ENCODE data around the gene ATP5MG.
A peak's percentile ranks its signal among the peaks of the same experiment; 100 is the strongest.

The ATP5MG gene

DNA sequence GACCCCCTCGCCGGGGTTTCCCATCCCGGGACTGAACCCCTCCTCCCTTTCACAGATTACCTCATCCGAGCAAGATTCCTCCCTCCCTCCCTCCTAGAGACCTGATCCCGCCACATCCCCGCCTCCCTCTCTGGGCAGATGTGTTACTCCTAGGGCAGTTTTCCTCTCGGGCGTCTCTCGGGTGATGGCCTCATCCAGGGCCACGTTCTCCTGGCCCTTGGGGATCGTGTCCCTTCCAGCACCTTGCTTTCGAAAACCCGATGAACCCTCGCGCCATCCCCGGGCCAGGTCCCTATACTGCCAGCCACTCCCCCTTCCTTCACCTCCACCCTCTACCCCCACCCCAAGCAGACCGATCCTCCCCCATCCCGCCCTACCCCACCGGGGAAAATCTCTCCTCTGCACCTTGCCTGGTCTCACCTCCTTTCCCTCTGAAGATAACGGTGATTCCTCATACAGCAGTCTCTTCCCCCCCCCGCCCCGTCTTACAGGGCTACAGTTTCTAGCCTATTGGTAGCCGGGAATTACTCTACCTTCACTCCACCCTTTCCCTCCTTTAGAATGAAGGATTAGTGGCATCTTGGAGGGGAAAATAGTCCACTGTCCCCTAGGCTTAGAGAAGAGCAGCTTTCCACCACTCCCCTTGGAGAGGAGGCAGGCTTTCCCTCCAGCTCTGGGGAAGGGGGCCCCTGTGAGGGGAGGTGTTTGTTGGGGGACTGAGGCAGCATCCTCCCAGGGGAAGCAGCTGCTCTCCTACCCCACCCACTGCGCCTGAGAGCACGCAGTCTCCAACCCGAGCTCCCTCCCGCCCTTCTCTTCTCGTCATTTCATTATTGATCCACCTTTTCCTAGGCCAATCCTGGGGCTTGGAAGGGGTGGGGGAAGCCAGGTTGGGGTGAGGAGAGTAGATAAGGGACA, 36.1 kb downstream of the ATP5MG start (continued):
- TF ChIP-seq, protein P1, sequence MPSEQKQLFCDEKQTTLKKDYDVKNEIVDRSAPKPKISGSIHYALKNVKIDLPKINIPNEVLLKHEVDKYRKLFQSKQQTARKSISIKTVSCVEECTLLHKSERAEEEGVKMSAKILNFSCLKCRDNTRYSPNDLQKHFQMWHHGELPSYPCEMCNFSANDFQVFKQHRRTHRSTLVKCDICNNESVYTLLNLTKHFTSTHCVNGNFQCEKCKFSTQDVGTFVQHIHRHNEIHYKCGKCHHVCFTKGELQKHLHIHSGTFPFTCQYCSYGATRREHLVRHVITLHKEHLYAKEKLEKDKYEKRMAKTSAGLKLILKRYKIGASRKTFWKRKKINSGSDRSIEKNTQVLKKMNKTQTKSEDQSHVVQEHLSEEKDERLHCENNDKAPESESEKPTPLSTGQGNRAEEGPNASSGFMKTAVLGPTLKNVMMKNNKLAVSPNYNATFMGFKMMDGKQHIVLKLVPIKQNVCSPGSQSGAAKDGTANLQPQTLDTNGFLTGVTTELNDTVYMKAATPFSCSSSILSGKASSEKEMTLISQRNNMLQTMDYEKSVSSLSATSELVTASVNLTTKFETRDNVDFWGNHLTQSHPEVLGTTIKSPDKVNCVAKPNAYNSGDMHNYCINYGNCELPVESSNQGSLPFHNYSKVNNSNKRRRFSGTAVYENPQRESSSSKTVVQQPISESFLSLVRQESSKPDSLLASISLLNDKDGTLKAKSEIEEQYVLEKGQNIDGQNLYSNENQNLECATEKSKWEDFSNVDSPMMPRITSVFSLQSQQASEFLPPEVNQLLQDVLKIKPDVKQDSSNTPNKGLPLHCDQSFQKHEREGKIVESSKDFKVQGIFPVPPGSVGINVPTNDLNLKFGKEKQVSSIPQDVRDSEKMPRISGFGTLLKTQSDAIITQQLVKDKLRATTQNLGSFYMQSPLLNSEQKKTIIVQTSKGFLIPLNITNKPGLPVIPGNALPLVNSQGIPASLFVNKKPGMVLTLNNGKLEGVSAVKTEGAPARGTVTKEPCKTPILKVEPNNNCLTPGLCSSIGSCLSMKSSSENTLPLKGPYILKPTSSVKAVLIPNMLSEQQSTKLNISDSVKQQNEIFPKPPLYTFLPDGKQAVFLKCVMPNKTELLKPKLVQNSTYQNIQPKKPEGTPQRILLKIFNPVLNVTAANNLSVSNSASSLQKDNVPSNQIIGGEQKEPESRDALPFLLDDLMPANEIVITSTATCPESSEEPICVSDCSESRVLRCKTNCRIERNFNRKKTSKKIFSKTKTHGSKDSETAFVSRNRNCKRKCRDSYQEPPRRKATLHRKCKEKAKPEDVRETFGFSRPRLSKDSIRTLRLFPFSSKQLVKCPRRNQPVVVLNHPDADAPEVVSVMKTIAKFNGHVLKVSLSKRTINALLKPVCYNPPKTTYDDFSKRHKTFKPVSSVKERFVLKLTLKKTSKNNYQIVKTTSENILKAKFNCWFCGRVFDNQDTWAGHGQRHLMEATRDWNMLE (tag by site-specific recombination; conservative IDR thresholded peaks at IDR 0.05; ENCODE audit: low read depth), result no peak
- TF ChIP-seq ZNF366 (tag by site-specific recombination; conservative IDR thresholded peaks at IDR 0.05) (peak; percentile 41), ZNF555 (tag by site-specific recombination; conservative IDR thresholded peaks at IDR 0.05) (no peak), ZNF394 (tag by site-specific recombination; IDR thresholded peaks at IDR 0.05; ENCODE audit: borderline replicate concordance) (no peak), ZNF157 (tag by site-specific recombination; IDR thresholded peaks at IDR 0.05) (no peak), ZFP37 (tag by site-specific recombination; IDR thresholded peaks at IDR 0.05) (no peak), REPIN1 (tag by site-specific recombination; IDR thresholded peaks at IDR 0.05; ENCODE audit: low read depth) (no peak), ZNF19 (tag by site-specific recombination; IDR thresholded peaks at IDR 0.05; ENCODE audit: low read depth) (no peak), ZNF707 (tag by site-specific recombination; IDR thresholded peaks at IDR 0.05) (no peak), ZNF660 (tag by site-specific recombination; IDR thresholded peaks at IDR 0.05) (no peak), ZNF529 (tag by site-specific recombination; IDR thresholded peaks at IDR 0.05; ENCODE audit: insufficient replicate concordance) (no peak), ZNF416 (tag by site-specific recombination; IDR thresholded peaks at IDR 0.05) (no peak), PRDM1 (tag by site-specific recombination; IDR thresholded peaks at IDR 0.05) (peak; percentile 80; the same call in 1 of the 2 replicates), SP2 (tag by site-specific recombination; IDR thresholded peaks at IDR 0.05) (peak; percentile 58)
- TF ChIP-seq, protein P2, sequence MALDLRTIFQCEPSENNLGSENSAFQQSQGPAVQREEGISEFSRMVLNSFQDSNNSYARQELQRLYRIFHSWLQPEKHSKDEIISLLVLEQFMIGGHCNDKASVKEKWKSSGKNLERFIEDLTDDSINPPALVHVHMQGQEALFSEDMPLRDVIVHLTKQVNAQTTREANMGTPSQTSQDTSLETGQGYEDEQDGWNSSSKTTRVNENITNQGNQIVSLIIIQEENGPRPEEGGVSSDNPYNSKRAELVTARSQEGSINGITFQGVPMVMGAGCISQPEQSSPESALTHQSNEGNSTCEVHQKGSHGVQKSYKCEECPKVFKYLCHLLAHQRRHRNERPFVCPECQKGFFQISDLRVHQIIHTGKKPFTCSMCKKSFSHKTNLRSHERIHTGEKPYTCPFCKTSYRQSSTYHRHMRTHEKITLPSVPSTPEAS (tag by site-specific recombination; IDR thresholded peaks at IDR 0.05), result no peak
- TF ChIP-seq, protein P3, sequence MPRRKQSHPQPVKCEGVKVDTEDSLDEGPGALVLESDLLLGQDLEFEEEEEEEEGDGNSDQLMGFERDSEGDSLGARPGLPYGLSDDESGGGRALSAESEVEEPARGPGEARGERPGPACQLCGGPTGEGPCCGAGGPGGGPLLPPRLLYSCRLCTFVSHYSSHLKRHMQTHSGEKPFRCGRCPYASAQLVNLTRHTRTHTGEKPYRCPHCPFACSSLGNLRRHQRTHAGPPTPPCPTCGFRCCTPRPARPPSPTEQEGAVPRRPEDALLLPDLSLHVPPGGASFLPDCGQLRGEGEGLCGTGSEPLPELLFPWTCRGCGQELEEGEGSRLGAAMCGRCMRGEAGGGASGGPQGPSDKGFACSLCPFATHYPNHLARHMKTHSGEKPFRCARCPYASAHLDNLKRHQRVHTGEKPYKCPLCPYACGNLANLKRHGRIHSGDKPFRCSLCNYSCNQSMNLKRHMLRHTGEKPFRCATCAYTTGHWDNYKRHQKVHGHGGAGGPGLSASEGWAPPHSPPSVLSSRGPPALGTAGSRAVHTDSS (tag by site-specific recombination; IDR thresholded peaks at IDR 0.05), result no peak
- TF ChIP-seq, protein P4, sequence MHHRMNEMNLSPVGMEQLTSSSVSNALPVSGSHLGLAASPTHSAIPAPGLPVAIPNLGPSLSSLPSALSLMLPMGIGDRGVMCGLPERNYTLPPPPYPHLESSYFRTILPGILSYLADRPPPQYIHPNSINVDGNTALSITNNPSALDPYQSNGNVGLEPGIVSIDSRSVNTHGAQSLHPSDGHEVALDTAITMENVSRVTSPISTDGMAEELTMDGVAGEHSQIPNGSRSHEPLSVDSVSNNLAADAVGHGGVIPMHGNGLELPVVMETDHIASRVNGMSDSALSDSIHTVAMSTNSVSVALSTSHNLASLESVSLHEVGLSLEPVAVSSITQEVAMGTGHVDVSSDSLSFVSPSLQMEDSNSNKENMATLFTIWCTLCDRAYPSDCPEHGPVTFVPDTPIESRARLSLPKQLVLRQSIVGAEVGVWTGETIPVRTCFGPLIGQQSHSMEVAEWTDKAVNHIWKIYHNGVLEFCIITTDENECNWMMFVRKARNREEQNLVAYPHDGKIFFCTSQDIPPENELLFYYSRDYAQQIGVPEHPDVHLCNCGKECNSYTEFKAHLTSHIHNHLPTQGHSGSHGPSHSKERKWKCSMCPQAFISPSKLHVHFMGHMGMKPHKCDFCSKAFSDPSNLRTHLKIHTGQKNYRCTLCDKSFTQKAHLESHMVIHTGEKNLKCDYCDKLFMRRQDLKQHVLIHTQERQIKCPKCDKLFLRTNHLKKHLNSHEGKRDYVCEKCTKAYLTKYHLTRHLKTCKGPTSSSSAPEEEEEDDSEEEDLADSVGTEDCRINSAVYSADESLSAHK (tag by site-specific recombination; IDR thresholded peaks at IDR 0.05), result no peak
- TF ChIP-seq, protein P5, sequence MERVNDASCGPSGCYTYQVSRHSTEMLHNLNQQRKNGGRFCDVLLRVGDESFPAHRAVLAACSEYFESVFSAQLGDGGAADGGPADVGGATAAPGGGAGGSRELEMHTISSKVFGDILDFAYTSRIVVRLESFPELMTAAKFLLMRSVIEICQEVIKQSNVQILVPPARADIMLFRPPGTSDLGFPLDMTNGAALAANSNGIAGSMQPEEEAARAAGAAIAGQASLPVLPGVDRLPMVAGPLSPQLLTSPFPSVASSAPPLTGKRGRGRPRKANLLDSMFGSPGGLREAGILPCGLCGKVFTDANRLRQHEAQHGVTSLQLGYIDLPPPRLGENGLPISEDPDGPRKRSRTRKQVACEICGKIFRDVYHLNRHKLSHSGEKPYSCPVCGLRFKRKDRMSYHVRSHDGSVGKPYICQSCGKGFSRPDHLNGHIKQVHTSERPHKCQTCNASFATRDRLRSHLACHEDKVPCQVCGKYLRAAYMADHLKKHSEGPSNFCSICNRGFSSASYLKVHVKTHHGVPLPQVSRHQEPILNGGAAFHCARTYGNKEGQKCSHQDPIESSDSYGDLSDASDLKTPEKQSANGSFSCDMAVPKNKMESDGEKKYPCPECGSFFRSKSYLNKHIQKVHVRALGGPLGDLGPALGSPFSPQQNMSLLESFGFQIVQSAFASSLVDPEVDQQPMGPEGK (tag by site-specific recombination; IDR thresholded peaks at IDR 0.05), result peak; percentile 15
- TF ChIP-seq, protein P6, sequence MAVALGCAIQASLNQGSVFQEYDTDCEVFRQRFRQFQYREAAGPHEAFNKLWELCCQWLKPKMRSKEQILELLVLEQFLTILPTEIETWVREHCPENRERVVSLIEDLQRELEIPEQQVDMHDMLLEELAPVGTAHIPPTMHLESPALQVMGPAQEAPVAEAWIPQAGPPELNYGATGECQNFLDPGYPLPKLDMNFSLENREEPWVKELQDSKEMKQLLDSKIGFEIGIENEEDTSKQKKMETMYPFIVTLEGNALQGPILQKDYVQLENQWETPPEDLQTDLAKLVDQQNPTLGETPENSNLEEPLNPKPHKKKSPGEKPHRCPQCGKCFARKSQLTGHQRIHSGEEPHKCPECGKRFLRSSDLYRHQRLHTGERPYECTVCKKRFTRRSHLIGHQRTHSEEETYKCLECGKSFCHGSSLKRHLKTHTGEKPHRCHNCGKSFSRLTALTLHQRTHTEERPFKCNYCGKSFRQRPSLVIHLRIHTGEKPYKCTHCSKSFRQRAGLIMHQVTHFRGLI (tag by site-specific recombination; IDR thresholded peaks at IDR 0.05), result no peak
- TF ChIP-seq, protein P7, sequence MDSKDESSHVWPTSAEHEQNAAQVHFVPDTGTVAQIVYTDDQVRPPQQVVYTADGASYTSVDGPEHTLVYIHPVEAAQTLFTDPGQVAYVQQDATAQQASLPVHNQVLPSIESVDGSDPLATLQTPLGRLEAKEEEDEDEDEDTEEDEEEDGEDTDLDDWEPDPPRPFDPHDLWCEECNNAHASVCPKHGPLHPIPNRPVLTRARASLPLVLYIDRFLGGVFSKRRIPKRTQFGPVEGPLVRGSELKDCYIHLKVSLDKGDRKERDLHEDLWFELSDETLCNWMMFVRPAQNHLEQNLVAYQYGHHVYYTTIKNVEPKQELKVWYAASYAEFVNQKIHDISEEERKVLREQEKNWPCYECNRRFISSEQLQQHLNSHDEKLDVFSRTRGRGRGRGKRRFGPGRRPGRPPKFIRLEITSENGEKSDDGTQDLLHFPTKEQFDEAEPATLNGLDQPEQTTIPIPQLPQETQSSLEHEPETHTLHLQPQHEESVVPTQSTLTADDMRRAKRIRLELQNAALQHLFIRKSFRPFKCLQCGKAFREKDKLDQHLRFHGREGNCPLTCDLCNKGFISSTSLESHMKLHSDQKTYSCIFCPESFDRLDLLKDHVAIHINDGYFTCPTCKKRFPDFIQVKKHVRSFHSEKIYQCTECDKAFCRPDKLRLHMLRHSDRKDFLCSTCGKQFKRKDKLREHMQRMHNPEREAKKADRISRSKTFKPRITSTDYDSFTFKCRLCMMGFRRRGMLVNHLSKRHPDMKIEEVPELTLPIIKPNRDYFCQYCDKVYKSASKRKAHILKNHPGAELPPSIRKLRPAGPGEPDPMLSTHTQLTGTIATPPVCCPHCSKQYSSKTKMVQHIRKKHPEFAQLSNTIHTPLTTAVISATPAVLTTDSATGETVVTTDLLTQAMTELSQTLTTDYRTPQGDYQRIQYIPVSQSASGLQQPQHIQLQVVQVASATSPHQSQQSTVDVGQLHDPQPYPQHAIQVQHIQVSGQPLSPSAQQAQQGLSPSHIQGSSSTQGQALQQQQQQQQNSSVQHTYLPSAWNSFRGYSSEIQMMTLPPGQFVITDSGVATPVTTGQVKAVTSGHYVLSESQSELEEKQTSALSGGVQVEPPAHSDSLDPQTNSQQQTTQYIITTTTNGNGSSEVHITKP (tag by site-specific recombination; IDR thresholded peaks at IDR 0.05), result no peak
